ENCODE data around the gene MBP. TPM values are rescaled to one million over a fixed set of nuclear protein-coding genes. Genes with fewer than 3 reads are reported as not detected.
A peak's percentile ranks its signal among the peaks of the same experiment; 100 is the strongest.

Gene MBP
- 1.6 and 2.0 TPM in 2 replicates for total RNA-seq
- long read RNA-seq, partial matches to known transcripts, result 0 of 2 reads
- long read RNA-seq, other reads (novel, unspliced or antisense), result 1 of 2 reads

DNA sequence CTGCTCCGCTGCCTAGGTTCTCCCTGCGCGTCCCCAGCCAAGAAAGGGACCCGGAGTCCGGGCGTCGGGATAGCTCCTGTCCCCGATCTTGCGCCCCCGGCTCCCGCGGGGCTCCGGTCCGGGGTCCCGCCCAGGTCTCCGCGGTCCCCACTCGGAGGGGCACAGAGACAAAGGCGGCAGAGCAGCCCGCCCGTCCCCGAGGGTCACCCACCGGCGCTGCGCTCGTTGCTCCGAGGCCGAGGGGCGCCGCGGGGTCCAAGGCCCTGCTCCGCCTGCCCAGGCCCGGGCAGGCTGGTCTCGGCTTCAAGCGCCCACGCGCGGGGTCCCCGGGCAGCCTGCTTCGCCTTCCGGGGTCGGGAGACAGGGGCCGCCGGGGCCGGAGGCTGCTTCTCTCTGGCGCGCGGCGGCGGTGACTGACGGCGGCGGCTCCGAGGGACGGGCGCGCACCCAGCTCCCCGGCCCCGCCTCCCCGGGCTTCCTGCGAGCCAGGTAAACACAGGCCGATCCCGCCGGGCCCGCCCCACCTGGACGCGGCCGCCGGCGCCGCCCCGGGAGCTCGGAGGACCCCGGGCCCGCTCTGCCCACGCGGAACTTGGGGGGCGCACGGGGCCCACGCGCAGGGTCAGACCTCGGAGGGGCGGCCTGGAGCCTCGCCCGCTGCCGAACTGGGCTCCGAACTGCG is at the start of gene MBP:
Gene MBP, minus strand, starts transcription at position 415 of the 682 bp plus-strand sequence. CDS start 27,522 bp downstream, outside the sequence.
- Mint-ChIP-seq H3K27ac (ENCODE audit: unreplicated experiment) (no peak within 1 kb of the TSS), H3K9me3 (no peaks in the 10 kb centered on the region), H3K27me3 (ENCODE audit: low read depth) (peaks cover 67% of the 10 kb centered on the region), H3K4me3 (peak within 1 kb of the TSS; percentile 70), H3K36me3 (ENCODE audit: low read depth) (no peaks in the 10 kb centered on the region), H3K4me1 (peaks cover 17% of the 10 kb centered on the region)
- DNase-seq (ENCODE audit: low read depth, low spot score), result peak; percentile 28
- TF ChIP-seq, protein P1, sequence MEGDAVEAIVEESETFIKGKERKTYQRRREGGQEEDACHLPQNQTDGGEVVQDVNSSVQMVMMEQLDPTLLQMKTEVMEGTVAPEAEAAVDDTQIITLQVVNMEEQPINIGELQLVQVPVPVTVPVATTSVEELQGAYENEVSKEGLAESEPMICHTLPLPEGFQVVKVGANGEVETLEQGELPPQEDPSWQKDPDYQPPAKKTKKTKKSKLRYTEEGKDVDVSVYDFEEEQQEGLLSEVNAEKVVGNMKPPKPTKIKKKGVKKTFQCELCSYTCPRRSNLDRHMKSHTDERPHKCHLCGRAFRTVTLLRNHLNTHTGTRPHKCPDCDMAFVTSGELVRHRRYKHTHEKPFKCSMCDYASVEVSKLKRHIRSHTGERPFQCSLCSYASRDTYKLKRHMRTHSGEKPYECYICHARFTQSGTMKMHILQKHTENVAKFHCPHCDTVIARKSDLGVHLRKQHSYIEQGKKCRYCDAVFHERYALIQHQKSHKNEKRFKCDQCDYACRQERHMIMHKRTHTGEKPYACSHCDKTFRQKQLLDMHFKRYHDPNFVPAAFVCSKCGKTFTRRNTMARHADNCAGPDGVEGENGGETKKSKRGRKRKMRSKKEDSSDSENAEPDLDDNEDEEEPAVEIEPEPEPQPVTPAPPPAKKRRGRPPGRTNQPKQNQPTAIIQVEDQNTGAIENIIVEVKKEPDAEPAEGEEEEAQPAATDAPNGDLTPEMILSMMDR (conservative IDR thresholded peaks at IDR 0.05), result no peak

DNA sequence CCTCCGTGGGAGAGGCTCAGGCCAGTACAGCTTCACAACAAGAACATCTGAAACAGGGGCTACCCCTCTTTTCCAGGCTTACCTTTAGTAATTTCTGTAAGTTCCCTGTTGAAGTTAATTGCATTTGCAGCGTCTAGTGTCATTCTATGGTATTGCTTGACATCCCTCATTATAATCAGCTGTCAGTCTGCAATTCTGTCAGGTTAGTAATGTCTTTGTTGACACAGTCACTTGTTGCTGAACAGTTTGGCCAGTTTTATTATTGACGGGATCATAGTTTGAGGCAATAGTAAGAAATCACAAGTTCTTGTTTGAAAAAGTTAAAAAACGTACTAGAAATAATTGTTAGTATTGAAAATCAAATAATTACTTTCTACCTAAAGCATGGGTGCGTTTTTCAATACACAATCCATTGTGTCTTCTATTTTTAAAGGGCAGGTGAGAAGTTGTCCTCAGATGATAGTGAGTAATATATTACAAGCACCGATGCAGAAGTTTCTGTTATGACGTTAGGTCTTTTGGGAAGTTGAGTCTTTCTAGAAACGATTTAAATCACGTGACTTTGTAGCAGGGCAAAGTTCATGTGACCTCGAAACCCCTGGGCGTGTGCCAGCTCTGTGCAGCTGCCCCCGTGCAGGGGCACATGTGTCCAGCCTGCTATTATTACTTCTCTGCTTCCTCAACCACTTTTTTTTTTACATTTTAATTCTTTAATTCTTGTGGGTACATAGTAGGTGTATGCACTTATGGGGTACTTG is 49.5 kb upstream of the MBP start:
- TF ChIP-seq, protein P1 (conservative IDR thresholded peaks at IDR 0.05), result no peak
- no peaks in the 10 kb centered on the region for H3K4me1 Mint-ChIP-seq
- H3K27ac Mint-ChIP-seq (ENCODE audit: unreplicated experiment), result no peak overlapping the region
- no peaks in the 10 kb centered on the region for H3K36me3 Mint-ChIP-seq (ENCODE audit: low read depth)
- peaks cover 2% of the 10 kb centered on the region for H3K9me3 Mint-ChIP-seq
- no peak overlapping the region for H3K4me3 Mint-ChIP-seq
- DNase-seq (ENCODE audit: low read depth, low spot score), result no peak
- H3K27me3 Mint-ChIP-seq (ENCODE audit: low read depth), result no peaks in the 10 kb centered on the region

DNA sequence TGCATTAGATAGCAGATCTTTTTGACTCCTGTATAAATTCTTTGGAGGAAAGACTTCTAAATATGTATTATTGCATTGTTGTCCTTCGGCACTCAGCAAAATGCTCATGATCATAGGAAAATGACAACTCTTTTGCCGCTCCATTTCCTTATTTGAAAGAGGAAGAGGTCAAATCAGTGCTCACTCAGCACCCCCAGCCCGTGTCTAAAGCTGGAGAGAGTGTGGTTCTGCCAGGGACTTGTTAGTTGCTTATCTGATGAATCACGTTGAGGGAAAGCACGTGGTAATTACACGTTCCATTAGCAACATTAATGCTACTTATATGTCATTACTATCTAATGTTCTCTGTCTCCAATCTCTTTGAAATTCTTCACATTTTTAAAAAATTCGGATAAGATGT is 46.0 kb upstream of the MBP start:
- DNase-seq (ENCODE audit: low read depth, low spot score), result no peak
- H3K4me3 Mint-ChIP-seq, result no peak overlapping the region
- TF ChIP-seq, protein P1 (conservative IDR thresholded peaks at IDR 0.05), result no peak
- no peaks in the 10 kb centered on the region for H3K27me3 Mint-ChIP-seq (ENCODE audit: low read depth)
- H3K27ac Mint-ChIP-seq (ENCODE audit: unreplicated experiment), result no peak overlapping the region
- no peaks in the 10 kb centered on the region for H3K9me3 Mint-ChIP-seq
- H3K36me3 Mint-ChIP-seq (ENCODE audit: low read depth), result no peaks in the 10 kb centered on the region
- H3K4me1 Mint-ChIP-seq, result no peaks in the 10 kb centered on the region

DNA sequence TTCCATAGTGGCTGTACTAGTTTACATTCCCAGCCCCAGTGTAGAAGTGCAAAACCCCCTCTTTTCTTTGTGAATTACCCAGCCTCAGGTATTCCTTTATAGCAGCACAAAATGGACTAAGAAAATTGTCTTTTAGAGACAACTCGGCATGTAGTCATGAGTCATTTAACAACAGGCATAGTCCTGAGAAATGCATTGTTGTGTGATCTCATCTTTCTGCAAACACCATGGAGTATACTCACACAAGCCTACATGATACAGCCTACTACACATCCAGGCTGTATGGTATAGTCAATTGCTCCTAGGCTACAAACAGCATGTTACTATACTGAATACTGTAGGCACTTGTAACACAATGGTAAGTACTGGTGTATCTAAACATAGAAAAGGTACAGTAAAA is 44.4 kb upstream of the MBP start:
- no peak overlapping the region for H3K27ac Mint-ChIP-seq (ENCODE audit: unreplicated experiment)
- no peaks in the 10 kb centered on the region for H3K36me3 Mint-ChIP-seq (ENCODE audit: low read depth)
- no peak for DNase-seq (ENCODE audit: low read depth, low spot score)
- H3K9me3 Mint-ChIP-seq, result no peaks in the 10 kb centered on the region
- H3K4me3 Mint-ChIP-seq, result no peak overlapping the region
- TF ChIP-seq, protein P1 (conservative IDR thresholded peaks at IDR 0.05), result no peak
- H3K27me3 Mint-ChIP-seq (ENCODE audit: low read depth), result no peaks in the 10 kb centered on the region
- no peaks in the 10 kb centered on the region for H3K4me1 Mint-ChIP-seq

DNA sequence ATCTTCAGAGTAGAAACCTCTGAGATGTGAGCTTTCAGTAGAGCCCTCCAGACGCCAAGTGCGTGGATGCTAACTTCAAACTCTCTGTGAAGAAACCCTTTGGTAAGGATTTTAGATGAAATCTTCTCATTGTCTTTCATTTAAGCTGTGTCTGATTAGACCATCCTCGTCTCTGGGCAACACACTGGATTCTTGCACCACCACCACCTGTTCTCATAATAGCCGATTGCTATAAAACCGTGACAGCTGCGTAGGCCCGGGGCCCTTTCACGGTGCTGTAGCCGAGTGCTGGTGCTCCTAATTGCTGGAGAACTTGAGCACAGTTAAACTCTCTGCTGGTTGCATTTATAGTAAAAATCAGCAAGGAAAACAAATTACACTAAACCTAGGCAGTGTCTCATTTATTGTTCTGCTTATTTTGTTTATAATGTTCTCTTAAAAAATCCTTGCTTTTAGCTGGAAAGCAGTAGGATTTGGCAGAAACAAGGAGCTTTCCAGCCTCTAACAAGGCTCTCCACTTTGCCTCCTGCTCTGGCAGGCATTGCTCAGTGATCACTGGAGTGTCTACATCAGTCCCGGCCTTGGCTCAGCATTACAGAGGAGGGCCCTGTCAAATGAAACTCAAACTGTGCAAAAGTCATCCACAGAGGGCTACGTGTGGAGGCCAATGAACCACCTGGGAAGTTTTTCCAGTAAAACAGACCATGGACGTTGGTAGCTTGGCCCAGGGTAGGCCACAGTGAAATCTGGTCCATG is 40.9 kb upstream of the MBP start:
- H3K4me1 Mint-ChIP-seq, result no peaks in the 10 kb centered on the region
- H3K9me3 Mint-ChIP-seq, result no peaks in the 10 kb centered on the region
- no peak for DNase-seq (ENCODE audit: low read depth, low spot score)
- TF ChIP-seq, protein P1 (conservative IDR thresholded peaks at IDR 0.05), result no peak
- H3K27me3 Mint-ChIP-seq (ENCODE audit: low read depth), result no peaks in the 10 kb centered on the region
- H3K27ac Mint-ChIP-seq (ENCODE audit: unreplicated experiment), result no peak overlapping the region
- no peaks in the 10 kb centered on the region for H3K36me3 Mint-ChIP-seq (ENCODE audit: low read depth)
- H3K4me3 Mint-ChIP-seq, result no peak overlapping the region
